ENCODE measurements around the gene NUTM2F. TPM values are rescaled to one million over a fixed set of nuclear protein-coding genes. Genes with fewer than 3 reads are reported as not detected.
"Not testable (repeated sequence)": the region's sequence is repeated elsewhere in the genome, so short reads cannot be mapped to it uniquely, and the experiment has no call there.

NUTM2F gene
- total and polyA plus RNA-seq, 2 of the 13 experiments (the other 11 are each of a cell fraction or from before 2014, with no cell fraction given): 0.09 TPM; not detected in 1

DNA sequence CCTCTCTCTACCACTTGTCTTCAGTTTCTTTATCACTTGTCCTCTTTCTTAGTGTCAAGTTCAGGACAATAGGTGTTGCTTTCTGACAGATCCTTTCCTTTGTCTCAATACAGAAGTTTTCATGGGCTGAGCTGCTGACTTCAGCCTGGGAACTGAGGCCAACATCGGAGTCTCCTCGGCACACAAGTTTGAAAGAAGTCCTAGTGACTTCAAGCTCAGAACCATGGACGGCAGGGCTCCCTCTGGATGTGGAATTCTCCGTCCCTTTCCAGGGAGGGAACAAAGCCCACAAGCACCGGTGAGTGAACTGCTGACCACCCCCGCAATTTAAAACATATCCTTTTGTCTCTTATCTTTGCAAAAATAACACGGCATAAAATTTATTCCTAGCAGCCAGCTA, 10.3 kb upstream of the NUTM2F start:
- FAIRE-seq; ATAC-seq; H3K27ac ChIP-seq (ENCODE audit: extremely low read length, insufficient read depth, low read length); H3K79me2 ChIP-seq (ENCODE audit: insufficient read depth, low read length); H3K4me1 ChIP-seq (ENCODE audit: insufficient read depth, low read length); POLR2A ChIA-PET; H3K4me2 ChIP-seq (ENCODE audit: low read depth, low read length); in situ Hi-C loops (cut with HindIII; ENCODE audit: extremely low pct_ligation_motif_present, low pct_unique_long_range_greater_than_20kb); H3K27me3 ChIP-seq (ENCODE audit: control insufficient read depth in 1 of 2, insufficient read depth in 2 of 2, low read length in 2 of 2); H3K36me3 ChIP-seq (replicated peaks in 1 of 2; ENCODE audit: control insufficient read depth in 1 of 2, insufficient read depth in 2 of 2, low read length in 2 of 2); H3K9me3 ChIP-seq (ENCODE audit: low read length); H3K9ac ChIP-seq (ENCODE audit: insufficient read depth, low read depth, low read length); H2AFZ ChIP-seq (ENCODE audit: low read length); BruUV-seq (replicated peaks); CTCF ChIA-PET (ENCODE audit: low intra/inter-chr PET ratio, low total read pairs); H3K4me3 ChIP-seq (replicated peaks in 1 of 3; ENCODE audit: insufficient read depth in 1 of 3, low read depth in 2 of 3, low read length in 3 of 3); DNase-seq (ENCODE audit: low spot score); intact Hi-C loops (cut with micrococcal nuclease; ENCODE audit: unreplicated experiment); H4K20me1 ChIP-seq (ENCODE audit: insufficient read depth, low read length): not testable (repeated sequence)
- 39% methylated on average over 5 of the region's 7 CpGs for WGBS (ENCODE audit: low lambda C conversion rate)

DNA sequence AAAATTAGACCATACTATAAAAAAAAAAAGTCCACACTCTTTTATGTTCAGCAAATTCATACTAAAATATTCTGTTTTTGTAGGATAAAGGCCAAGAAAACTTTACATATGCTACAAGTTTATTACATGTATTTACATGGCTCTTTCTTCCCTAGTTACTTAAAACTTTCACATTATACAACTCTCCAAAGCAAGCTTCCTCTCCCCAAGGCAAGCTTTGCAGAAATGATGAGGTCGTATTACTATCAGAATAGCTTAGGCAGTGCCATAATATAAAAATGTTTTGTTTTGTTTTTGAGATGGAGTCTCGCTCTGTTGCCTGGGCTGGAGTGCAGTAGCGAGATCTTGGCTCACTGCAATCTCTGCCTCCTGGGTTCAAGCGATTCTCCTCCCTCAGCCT, 8.0 kb upstream of the NUTM2F start:
- H2AFZ ChIP-seq (ENCODE audit: low read length); H3K9ac ChIP-seq (ENCODE audit: insufficient read depth, low read depth, low read length); FAIRE-seq; in situ Hi-C loops (cut with HindIII; ENCODE audit: extremely low pct_ligation_motif_present, low pct_unique_long_range_greater_than_20kb); H3K4me2 ChIP-seq (ENCODE audit: low read depth, low read length); H3K27ac ChIP-seq (ENCODE audit: extremely low read length, insufficient read depth, low read length); H3K36me3 ChIP-seq (replicated peaks in 1 of 2; ENCODE audit: control insufficient read depth in 1 of 2, insufficient read depth in 2 of 2, low read length in 2 of 2); H3K79me2 ChIP-seq (ENCODE audit: insufficient read depth, low read length); H4K20me1 ChIP-seq (ENCODE audit: insufficient read depth, low read length); DNase-seq (ENCODE audit: low spot score); BruUV-seq (replicated peaks); intact Hi-C loops (cut with micrococcal nuclease; ENCODE audit: unreplicated experiment); CTCF ChIA-PET (ENCODE audit: low intra/inter-chr PET ratio, low total read pairs); H3K9me3 ChIP-seq (ENCODE audit: low read length); H3K4me1 ChIP-seq (ENCODE audit: insufficient read depth, low read length); ATAC-seq; POLR2A ChIA-PET; H3K4me3 ChIP-seq (replicated peaks in 1 of 3; ENCODE audit: insufficient read depth in 1 of 3, low read depth in 2 of 3, low read length in 3 of 3); H3K27me3 ChIP-seq (ENCODE audit: control insufficient read depth in 1 of 2, insufficient read depth in 2 of 2, low read length in 2 of 2): not testable (repeated sequence)
- 58% methylated on average over 4 of the region's 4 CpGs for WGBS (ENCODE audit: low lambda C conversion rate)

DNA sequence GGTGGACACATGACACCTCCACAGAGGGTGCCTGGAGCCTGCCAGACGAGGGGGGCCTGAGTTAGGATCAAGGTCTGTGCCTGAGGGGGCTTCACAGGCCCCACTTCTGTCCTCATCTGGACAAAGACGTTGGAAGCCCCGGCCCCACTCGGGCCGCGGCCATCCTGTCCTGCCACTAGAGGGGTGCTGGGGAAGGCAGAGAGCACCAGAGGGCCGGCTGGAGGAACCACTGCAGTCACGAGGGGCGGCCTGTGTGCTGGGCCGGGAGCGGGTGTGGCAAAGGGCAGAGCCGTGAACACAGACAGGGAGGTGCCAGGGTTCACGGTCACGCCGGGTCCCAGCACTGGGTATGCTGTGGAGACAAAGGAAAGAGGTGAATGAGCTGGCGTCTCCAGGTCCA, 2.9 kb downstream of the NUTM2F start:
- WGBS (ENCODE audit: low lambda C conversion rate): 0% methylated on average over 5 of the region's 16 CpGs

More for the DNA sequence above, 2.9 kb downstream of the NUTM2F start:
- peak; percentile 62 for ATAC-seq
- H3K27ac ChIP-seq (ENCODE audit: extremely low read length, insufficient read depth, low read length); intact Hi-C loops (cut with micrococcal nuclease; ENCODE audit: unreplicated experiment); H3K4me1 ChIP-seq (ENCODE audit: insufficient read depth, low read length); H2AFZ ChIP-seq (ENCODE audit: low read length); CTCF ChIA-PET (ENCODE audit: low intra/inter-chr PET ratio, low total read pairs); H3K27me3 ChIP-seq (ENCODE audit: control insufficient read depth in 1 of 2, insufficient read depth in 2 of 2, low read length in 2 of 2); FAIRE-seq; H3K79me2 ChIP-seq (ENCODE audit: insufficient read depth, low read length); H3K9ac ChIP-seq (ENCODE audit: insufficient read depth, low read depth, low read length); POLR2A ChIA-PET; H3K36me3 ChIP-seq (replicated peaks in 1 of 2; ENCODE audit: control insufficient read depth in 1 of 2, insufficient read depth in 2 of 2, low read length in 2 of 2); DNase-seq (ENCODE audit: low spot score); BruUV-seq (replicated peaks); H4K20me1 ChIP-seq (ENCODE audit: insufficient read depth, low read length); in situ Hi-C loops (cut with HindIII; ENCODE audit: extremely low pct_ligation_motif_present, low pct_unique_long_range_greater_than_20kb); H3K9me3 ChIP-seq (ENCODE audit: low read length): not testable (repeated sequence)
- TF ChIP-seq, protein P1, sequence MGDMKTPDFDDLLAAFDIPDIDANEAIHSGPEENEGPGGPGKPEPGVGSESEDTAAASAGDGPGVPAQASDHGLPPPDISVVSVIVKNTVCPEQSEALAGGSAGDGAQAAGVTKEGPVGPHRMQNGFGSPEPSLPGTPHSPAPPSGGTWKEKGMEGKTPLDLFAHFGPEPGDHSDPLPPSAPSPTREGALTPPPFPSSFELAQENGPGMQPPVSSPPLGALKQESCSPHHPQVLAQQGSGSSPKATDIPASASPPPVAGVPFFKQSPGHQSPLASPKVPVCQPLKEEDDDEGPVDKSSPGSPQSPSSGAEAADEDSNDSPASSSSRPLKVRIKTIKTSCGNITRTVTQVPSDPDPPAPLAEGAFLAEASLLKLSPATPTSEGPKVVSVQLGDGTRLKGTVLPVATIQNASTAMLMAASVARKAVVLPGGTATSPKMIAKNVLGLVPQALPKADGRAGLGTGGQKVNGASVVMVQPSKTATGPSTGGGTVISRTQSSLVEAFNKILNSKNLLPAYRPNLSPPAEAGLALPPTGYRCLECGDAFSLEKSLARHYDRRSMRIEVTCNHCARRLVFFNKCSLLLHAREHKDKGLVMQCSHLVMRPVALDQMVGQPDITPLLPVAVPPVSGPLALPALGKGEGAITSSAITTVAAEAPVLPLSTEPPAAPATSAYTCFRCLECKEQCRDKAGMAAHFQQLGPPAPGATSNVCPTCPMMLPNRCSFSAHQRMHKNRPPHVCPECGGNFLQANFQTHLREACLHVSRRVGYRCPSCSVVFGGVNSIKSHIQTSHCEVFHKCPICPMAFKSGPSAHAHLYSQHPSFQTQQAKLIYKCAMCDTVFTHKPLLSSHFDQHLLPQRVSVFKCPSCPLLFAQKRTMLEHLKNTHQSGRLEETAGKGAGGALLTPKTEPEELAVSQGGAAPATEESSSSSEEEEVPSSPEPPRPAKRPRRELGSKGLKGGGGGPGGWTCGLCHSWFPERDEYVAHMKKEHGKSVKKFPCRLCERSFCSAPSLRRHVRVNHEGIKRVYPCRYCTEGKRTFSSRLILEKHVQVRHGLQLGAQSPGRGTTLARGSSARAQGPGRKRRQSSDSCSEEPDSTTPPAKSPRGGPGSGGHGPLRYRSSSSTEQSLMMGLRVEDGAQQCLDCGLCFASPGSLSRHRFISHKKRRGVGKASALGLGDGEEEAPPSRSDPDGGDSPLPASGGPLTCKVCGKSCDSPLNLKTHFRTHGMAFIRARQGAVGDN (CRISPR knock-in tag; IDR thresholded peaks at IDR 0.05): 0 out of 2 replicates have a peak, but pooled peaks have one; percentile 18
- TF ChIP-seq SKI (IDR thresholded peaks at IDR 0.05; ENCODE audit: partially characterized antibody): peak; percentile 28
- TF ChIP-seq, protein P2, sequence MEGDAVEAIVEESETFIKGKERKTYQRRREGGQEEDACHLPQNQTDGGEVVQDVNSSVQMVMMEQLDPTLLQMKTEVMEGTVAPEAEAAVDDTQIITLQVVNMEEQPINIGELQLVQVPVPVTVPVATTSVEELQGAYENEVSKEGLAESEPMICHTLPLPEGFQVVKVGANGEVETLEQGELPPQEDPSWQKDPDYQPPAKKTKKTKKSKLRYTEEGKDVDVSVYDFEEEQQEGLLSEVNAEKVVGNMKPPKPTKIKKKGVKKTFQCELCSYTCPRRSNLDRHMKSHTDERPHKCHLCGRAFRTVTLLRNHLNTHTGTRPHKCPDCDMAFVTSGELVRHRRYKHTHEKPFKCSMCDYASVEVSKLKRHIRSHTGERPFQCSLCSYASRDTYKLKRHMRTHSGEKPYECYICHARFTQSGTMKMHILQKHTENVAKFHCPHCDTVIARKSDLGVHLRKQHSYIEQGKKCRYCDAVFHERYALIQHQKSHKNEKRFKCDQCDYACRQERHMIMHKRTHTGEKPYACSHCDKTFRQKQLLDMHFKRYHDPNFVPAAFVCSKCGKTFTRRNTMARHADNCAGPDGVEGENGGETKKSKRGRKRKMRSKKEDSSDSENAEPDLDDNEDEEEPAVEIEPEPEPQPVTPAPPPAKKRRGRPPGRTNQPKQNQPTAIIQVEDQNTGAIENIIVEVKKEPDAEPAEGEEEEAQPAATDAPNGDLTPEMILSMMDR (CRISPR knock-in tag; IDR thresholded peaks at IDR 0.05): 0 out of 2 replicates have a peak, but pooled peaks have one; percentile 6
- H3K4me3 ChIP-seq (replicated peaks in 1 of 3; ENCODE audit: insufficient read depth in 1 of 3, low read depth in 2 of 3, low read length in 3 of 3): peak overlapping the region in 1 of 3 experiments; percentile 40; a peak in 1 of 6 replicates
- H3K4me2 ChIP-seq (ENCODE audit: low read depth, low read length): peak overlapping the region; percentile 42; the same call in 1 of the 2 replicates

All from HepG2 (cell line).